Stimulated activated CD4-positive, alpha-beta T cell treated with anti-CD3 and anti-CD28 coated beads, TNF-alpha, amount 100 ng/mL, for 1 hour (primary cell): ENCODE data around the gene PPP2R2C.

Source experiments
- DNase-seq, 3 donors: peaks; one replicate each; pipeline ENCODE4 v3.0.0-alpha.2; 2020; ENCODE audit warnings: low read depth in 3 of 3, low spot score in 1 of 3

The PPP2R2C gene

DNA sequence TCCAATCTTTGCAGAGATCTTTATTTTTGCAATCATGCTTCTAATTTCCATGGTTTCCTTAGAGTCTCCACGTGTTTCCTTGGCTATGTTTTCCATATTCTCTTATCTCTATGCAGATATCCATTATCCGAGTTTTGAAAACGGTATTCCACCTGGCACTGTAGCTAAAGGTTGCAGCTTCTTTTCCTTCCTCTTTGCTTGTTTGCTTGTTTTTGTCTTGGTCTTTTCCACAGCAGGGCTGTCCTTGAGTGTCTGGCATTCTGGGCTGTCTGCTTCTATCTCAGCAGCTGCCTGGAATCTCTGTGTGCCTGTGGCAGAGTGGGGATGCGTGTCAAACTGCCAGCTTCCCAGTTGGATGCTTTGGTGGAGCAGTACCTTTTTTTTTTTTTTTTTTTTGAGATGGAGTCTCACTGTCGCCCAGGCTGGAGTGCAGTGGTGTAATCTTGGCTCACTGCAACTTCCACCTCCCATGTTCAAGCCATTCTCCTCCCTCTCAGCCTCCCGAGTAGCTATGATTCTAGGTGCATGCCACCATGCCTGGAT, 155.9 kb downstream of the PPP2R2C start:
- no peak for DNase-seq

GRCh38 chr4:6313216-6313615, 159.2 kb downstream of the PPP2R2C start:
- no peak for DNase-seq

- DNase-seq, result no peak
These were observed 162.6 kb downstream of the PPP2R2C start for GRCh38 chr4:6309777-6310176.

- no peak for DNase-seq
These were observed 163.3 kb downstream of the PPP2R2C start for GRCh38 chr4:6308899-6309643.

DNA sequence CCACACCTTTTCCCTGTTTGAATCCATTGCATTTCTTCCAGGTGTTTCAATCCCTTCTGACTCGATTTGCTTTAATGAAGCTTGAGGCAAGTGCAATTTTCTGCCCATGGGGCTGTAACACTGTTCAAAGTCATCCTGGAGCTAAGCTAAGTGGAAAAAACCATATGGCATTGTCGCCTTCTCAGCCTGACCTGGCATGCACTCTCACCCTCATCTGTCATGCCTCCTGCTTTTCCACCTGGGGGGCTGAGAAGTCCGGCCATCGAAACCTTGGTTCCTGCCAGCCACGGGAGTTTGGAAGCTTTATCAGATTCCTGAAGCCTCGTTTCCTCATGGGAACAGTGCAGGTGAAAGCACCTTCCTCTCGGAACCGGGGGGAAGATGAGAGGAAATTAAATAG, 164.5 kb downstream of the PPP2R2C start:
- DNase-seq, result no peak

DNA sequence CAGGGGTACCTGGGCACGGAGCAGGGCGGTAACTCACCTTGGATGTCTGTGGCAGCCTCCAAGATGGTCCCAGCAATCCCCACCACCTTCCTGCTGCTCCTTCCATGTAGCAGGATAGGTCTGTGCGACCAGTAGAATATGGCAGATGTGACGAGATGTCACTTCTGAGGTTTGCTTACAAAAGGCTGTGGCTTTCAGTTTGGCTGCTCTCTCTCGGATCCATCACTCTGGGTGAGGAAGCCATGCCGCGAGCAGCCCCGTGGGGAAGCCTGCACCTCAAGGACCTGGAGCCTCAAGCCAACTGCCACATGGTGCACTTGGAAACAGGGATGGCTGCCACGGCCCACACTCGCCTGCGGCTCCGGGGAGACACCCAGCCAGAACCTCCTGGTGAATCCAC, 165.2 kb downstream of the PPP2R2C start:
- no peak for DNase-seq

- DNase-seq, result no peak
These were observed 166.1 kb downstream of the PPP2R2C start for GRCh38 chr4:6306299-6306698.

DNA sequence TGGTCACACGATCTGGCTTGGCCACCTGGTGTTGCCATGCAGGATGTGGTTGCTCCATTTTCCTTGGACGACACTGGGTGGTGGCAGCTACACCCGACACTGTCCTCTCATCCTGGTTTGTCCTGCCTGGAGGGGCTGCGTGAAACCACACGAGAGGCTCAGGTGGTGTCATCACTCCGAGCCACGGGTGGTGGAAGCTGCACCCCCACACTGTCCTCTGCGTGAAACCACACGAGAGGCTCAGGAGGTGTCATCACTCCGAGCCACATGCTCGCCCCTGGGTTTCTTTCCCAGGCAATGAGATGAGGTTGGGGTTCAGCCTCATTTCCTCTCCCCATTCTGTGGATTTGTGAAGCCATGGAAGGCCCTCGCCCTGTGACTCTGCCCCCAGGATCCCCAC, 168.5 kb downstream of the PPP2R2C start:
- no peak for DNase-seq

DNA sequence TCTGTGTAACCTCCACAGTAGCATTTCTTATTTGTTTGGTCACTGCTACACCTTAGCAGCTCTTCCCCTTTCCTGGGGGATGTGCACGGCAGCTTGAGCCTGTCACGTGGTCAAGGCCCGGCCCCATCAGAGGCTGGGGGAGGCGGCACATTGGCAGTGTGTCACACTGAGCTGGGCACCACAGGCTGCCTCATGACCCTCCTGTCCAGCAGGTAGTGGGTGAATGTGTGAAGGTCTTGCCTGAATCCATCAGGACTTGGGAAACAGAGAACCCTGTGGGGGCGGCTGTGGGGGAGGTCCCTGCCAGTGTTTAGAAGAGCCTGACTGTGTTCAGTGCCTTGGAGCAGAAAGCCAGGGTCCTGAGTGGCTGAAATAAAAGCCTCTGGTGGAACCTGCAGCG, 169.5 kb downstream of the PPP2R2C start:
- no peak for DNase-seq

- no peak for DNase-seq
These were observed 170.5 kb downstream of the PPP2R2C start for GRCh38 chr4:6301732-6302442.

DNA sequence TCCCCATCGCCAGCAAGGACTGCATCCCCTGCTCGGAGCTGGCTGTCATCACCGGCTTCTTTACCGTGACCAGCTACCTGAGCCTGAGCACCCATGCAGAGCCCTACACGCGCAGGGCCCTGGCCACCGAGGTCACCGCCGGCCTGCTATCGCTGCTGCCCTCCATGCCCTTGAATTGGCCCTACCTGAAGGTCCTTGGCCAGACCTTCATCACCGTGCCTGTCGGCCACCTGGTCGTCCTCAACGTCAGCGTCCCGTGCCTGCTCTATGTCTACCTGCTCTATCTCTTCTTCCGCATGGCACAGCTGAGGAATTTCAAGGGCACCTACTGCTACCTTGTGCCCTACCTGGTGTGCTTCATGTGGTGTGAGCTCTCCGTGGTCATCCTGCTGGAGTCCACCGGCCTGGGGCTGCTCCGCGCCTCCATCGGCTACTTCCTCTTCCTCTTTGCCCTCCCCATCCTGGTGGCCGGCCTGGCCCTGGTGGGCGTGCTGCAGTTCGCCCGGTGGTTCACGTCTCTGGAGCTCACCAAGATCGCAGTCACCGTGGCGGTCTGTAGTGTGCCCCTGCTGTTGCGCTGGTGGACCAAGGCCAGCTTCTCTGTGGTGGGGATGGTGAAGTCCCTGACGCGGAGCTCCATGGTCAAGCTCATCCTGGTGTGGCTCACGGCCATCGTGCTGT, 171.2 kb downstream of the PPP2R2C start:
- DNase-seq, result no peak

DNA sequence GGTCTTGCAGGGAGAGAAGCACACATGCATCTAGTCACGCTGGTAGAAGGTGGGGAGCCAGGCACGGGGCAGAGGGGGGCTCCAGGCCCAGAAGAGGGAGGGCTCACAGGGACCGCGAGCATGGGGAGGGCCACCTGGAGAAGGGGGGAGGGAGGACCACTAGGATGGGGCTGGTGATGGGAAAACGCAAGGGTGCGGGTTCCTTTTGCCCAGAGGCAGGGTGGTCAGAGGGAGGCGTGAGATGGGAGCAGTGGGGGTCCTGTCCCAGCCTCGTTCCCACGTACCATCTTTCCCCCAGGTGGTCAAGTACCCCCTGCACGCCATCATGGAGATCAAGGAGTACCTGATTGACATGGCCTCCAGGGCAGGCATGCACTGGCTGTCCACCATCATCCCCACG, 172.1 kb downstream of the PPP2R2C start:
- no peak for DNase-seq

- no peak for DNase-seq
These were observed 172.5 kb downstream of the PPP2R2C start for GRCh38 chr4:6299875-6300274.

DNA sequence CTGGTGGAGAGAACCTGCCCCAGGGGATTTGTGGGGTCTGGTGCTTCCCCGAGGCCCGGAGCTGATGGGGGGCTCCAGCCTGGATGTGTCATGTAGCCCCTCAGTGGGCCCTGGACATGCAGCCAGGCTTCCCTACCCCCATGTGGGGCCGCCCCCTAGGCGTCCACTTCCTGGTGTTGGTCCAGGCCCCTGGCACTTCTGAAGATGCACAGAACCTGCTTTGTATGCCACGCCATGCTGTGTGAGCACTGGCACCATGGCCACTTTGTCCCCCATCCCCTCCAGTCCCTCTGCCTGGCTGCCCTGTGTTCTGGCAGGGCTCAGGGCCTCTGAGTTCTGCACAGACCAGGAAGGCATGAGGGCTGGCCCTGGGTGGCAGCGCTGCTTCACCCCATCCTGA, 173.6 kb downstream of the PPP2R2C start:
- no peak for DNase-seq

- no peak for DNase-seq
These were observed 174.4 kb downstream of the PPP2R2C start for GRCh38 chr4:6298035-6298434.

DNA sequence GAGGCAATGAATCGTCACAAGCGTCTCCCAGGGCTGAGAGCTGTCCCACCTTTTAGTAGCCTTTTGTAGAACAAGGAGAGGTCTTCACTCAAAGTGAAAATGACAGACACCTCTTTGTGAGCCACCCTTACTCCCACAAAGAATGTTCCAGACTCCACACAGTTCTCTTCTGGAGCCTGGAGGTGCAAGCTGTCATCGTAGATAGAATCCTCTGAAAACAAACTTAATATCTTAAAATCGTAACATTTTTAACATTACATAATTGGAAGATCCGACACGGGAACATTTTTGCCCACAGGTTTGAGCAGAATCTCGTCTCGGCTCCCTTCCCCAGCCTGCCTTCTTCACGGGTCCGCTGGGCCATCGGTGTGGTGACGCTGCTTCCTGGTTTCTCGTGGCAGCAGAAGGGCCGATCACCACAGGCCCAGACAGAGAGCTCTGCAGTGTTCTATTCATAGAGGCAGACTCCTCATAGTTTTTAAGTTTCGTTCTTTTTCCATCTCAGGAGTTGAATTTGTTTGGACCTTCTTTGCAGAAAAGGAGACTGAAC, 175.1 kb downstream of the PPP2R2C start:
- no peak for DNase-seq

DNA sequence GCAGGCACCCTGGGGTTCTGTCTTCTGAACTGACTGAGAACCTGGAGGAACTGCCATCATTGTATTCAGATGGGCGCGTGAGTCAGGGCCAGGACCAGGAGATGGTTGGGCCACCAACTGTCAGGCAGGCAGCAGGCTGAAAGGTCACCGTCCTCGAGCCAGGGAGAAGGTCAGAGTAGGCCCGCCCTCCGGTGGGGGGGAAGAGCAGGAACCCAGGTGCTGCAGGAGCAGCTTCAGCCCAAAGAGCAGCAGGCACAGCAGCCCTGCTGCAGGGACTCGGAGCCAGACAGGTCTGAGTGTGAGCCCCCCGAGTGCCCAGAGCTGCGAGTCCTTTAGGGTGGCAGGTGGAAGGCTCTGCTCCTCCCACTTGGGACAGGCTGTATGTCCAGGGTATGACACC, 176.4 kb downstream of the PPP2R2C start:
- no peak for DNase-seq

- no peak for DNase-seq
These were observed 176.9 kb downstream of the PPP2R2C start for GRCh38 chr4:6295495-6295894.

GRCh38 chr4:6294705-6295421, 177.6 kb downstream of the PPP2R2C start:
- DNase-seq, result no peak

DNA sequence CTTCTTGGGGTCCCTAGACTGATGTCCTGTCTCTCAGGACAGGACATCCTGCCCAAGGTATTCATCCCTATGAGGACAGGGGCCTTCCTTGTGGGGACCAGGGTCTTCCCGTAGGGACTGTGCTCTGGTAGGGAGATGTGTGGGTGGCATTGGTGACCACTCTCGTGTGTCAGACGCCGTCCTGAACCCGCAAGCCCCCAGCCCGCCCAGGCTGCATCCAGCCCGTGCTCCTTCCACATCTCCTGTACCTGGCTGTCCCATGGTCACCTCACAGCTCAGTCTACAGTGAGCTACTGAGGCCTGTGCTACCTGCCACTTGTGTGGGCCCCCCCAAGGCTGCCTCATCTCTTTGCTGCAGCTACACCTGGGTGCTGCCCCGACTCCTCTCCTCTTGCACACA, 178.8 kb downstream of the PPP2R2C start:
- no peak for DNase-seq

- no peak for DNase-seq
These were observed 179.3 kb downstream of the PPP2R2C start for GRCh38 chr4:6293097-6293445.
